Central memory CD8-positive, alpha-beta T cell (primary cell): Measurements from ENCODE around the gene HAVCR2.
A peak's percentile ranks its signal among the peaks of the same experiment; 100 is the strongest.
"Not testable (repeated sequence)": the region's sequence is repeated elsewhere in the genome, so short reads cannot be mapped to it uniquely, and the experiment has no call there.

ENCODE experiments used
- ATAC-seq: fragments of 150-1000 bp; cut with Tn5 transposase; replicated peaks from 2 replicates; pipeline ENCODE4 v1.10.0; 2022; ENCODE audit warnings: mild to moderate bottlenecking, moderate FRiP score, moderate number of reproducible peaks; ENCODE audit not compliant: poor library complexity, severe bottlenecking; ENCODE audit errors: extremely low read depth
- DNase-seq, 2 donors: peaks; one replicate each; pipeline ENCODE4 v3.0.0; 2021; ENCODE audit warnings: low spot score in 2 of 2
- H3K27ac Mint-ChIP-seq: one replicate; pipeline ENCODE4 v1.8.0; 2022; ENCODE audit warnings: low read depth, mild to moderate bottlenecking, moderate library complexity, mixed read lengths
- H3K27me3 Mint-ChIP-seq: one replicate; pipeline ENCODE4 v1.8.0; 2022; ENCODE audit warnings: mixed read lengths
- H3K36me3 Mint-ChIP-seq: one replicate; pipeline ENCODE4 v1.8.0; 2022; ENCODE audit warnings: mild to moderate bottlenecking, moderate library complexity, mixed read lengths; ENCODE audit not compliant: insufficient read depth
- H3K4me1 Mint-ChIP-seq: one replicate; pipeline ENCODE4 v1.8.0; 2022; ENCODE audit warnings: mixed read lengths
- H3K4me3 Mint-ChIP-seq: one replicate; pipeline ENCODE4 v1.8.0; 2022; ENCODE audit warnings: mild to moderate bottlenecking, moderate library complexity, mixed read lengths
- H3K9me3 Mint-ChIP-seq: one replicate; pipeline ENCODE4 v1.8.0; 2022; ENCODE audit warnings: mixed read lengths

Gene HAVCR2

DNA sequence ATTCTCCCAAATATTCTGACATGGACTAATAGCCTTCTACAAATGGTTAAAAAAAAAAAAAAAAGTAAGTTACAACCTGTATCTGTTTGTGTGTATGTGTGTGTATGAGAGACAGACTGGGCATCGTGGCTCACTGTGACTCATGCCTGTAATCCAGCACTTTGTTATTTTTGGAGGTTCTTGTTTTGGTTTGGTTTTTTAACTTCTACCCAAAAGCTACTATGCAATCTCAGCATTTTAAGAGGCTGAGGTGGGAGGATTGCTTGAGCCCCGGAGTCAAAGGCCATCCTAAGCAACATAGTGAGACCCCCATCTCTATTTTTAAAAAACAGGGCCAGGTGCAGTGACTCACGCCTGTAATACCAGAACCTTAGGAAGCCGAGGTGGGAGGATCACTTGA, 32.3 kb downstream of the HAVCR2 start:
- H3K27me3 Mint-ChIP-seq, result no peaks in the 10 kb centered on the region
- DNase-seq, result no peak

DNA sequence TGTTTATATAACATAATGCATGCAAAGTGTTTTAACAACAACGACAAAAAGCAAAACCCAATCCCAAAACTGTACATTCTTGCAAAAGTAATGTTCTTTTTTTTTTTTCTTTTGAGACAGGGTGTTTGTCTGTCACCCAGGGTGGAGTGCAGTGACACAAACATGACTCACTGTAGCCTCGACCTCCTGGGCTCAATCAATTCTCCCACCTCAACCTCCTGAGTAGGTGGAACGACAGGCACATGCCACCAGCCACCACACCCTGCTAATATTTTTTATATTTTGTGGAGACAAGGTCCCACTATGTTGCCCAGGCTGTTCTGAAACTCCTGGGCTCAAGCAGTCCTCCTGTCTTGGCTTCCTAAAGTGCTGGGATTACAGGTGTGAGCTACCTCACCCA, 36.3 kb downstream of the HAVCR2 start:
- DNase-seq (no peak), ATAC-seq (no peak)
- no peaks in the 10 kb centered on the region for H3K36me3 Mint-ChIP-seq
- no peaks in the 10 kb centered on the region for H3K9me3 Mint-ChIP-seq
- no peak overlapping the region for H3K4me3 Mint-ChIP-seq
- no peaks in the 10 kb centered on the region for H3K27me3 Mint-ChIP-seq
- no peaks in the 10 kb centered on the region for H3K4me1 Mint-ChIP-seq
- H3K27ac Mint-ChIP-seq, result no peak overlapping the region

More for the DNA sequence above, 32.3 kb downstream of the HAVCR2 start:
- no peaks in the 10 kb centered on the region for H3K36me3 Mint-ChIP-seq
- no peak for ATAC-seq
- H3K9me3 Mint-ChIP-seq, result no peaks in the 10 kb centered on the region
- H3K27ac Mint-ChIP-seq, result no peak overlapping the region
- no peaks in the 10 kb centered on the region for H3K4me1 Mint-ChIP-seq
- no peak overlapping the region for H3K4me3 Mint-ChIP-seq

DNA sequence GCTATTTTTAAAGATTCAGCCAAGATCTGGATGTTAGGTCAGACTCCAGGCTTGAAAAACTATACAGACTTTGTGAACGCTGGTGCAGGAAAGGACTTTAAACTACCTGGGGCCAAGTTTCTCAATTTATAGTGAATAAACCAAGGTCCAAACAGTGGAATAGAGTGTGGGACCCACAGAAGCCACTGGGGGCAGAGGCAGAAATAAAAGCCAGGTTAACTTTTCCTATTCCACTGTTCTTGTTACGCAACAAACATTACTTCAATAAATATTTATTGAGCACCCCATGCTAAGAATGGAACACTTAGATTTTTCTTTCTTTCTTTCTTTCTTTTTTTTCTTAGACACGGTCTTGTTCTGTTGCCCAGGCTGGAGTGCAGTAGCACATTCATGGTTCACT, 38.9 kb downstream of the HAVCR2 start:
- ATAC-seq (no peak), DNase-seq (no peak)
- no peaks in the 10 kb centered on the region for H3K4me1 Mint-ChIP-seq
- H3K9me3 Mint-ChIP-seq, result no peaks in the 10 kb centered on the region
- no peaks in the 10 kb centered on the region for H3K36me3 Mint-ChIP-seq
- H3K27me3 Mint-ChIP-seq, result no peaks in the 10 kb centered on the region
- no peak overlapping the region for H3K4me3 Mint-ChIP-seq
- no peak overlapping the region for H3K27ac Mint-ChIP-seq

DNA sequence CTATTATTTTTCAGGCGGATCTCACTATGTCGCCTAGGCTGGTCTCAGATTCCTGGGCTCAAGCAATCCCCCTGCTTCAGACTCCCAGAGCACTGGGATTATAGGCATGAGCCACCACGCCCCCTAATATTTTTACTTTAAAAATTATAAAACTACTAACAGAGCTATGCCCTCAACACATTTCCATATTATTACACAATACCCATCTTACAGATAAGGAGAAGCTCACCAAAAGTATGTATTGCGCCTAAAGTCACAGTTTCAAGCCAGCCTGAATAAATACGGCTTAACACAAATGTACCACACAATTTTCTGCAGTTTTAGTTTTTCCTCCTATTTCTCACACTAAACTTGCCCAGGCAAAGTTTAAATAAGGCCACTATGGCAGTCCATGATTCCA, 40.1 kb downstream of the HAVCR2 start:
- Mint-ChIP-seq H3K4me1 (no peaks in the 10 kb centered on the region), H3K36me3 (no peaks in the 10 kb centered on the region)

DNA sequence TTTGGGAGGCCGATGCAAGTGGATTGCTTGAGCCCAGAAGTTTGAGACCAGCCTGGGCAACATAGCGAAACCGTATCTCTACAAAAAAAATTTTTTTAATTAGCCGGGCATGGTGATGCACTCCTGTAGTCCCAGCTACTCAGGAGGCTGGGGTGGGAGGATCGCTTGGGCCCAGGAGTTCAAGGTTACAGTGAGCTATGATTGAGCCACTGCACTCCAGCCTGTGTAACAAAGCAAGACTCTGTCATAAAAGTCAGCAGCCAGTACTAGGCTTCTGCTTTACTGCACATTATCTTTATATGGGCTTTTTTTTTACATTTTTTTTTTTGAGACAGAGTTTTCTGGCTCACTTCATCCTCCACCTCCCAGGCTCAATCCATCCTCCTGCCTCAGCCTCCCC, 40.5 kb downstream of the HAVCR2 start:
- Mint-ChIP-seq H3K36me3 (no peaks in the 10 kb centered on the region), H3K27me3 (no peaks in the 10 kb centered on the region), H3K4me3 (no peak overlapping the region), H3K27ac (no peak overlapping the region), H3K9me3 (no peaks in the 10 kb centered on the region), H3K4me1 (no peaks in the 10 kb centered on the region)
- ATAC-seq (no peak), DNase-seq (no peak)

More for the DNA sequence above, 40.1 kb downstream of the HAVCR2 start:
- Mint-ChIP-seq H3K9me3 (no peaks in the 10 kb centered on the region), H3K4me3 (no peak overlapping the region), H3K27ac (no peak overlapping the region), H3K27me3 (no peaks in the 10 kb centered on the region)
- DNase-seq (no peak), ATAC-seq (no peak)

DNA sequence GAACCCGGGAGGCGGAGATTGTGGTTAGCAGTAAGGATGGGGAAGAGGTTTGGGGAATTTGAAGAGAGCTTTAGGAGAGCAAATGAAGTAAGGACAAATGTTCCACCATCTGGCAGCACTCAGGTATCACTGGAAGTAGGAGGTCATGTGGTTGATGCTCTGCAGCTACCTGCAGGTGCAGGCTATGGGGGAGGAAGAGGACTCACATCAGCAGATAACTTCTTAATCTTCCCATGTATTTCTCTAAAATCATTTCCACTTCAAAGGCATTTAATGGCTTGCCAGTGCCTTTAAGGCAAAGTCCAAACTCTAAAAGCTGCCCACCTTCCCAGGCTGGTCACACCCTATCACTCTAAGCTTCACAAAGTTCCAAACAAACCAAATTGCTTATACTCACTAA, 41.8 kb downstream of the HAVCR2 start:
- H3K27ac Mint-ChIP-seq, result peak overlapping the region; percentile 5
- DNase-seq (no peak), ATAC-seq (no peak)
- H3K4me3 Mint-ChIP-seq, result no peak overlapping the region
- H3K36me3 Mint-ChIP-seq, result peaks cover 2% of the 10 kb centered on the region
- H3K27me3 Mint-ChIP-seq, result no peaks in the 10 kb centered on the region
- no peaks in the 10 kb centered on the region for H3K9me3 Mint-ChIP-seq
- no peaks in the 10 kb centered on the region for H3K4me1 Mint-ChIP-seq

DNA sequence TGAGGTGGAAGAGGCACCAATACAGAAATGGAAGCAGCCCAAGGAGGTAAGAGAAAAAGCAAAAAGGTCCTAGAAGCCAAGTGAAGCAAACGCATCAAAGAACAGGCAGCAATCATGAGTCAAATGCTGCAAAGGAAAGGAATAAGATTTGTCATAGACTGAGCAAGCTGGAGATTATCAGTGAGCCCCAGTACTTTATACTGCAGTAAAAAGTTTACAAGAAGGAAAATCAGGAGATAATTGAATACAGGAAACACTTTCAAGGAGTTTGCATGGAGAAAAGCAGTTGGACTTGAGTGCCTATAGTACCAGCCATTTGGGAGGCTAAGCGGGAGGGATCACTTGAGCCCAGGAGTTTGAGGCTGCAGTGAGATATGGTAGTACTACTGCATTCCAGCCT, 42.8 kb downstream of the HAVCR2 start:
- H3K27me3 Mint-ChIP-seq, result no peaks in the 10 kb centered on the region
- peaks cover 2% of the 10 kb centered on the region for H3K36me3 Mint-ChIP-seq
- ATAC-seq (no peak), DNase-seq (no peak)
- H3K4me1 Mint-ChIP-seq, result no peaks in the 10 kb centered on the region
- no peak overlapping the region for H3K4me3 Mint-ChIP-seq
- no peak overlapping the region for H3K27ac Mint-ChIP-seq
- H3K9me3 Mint-ChIP-seq, result no peaks in the 10 kb centered on the region

DNA sequence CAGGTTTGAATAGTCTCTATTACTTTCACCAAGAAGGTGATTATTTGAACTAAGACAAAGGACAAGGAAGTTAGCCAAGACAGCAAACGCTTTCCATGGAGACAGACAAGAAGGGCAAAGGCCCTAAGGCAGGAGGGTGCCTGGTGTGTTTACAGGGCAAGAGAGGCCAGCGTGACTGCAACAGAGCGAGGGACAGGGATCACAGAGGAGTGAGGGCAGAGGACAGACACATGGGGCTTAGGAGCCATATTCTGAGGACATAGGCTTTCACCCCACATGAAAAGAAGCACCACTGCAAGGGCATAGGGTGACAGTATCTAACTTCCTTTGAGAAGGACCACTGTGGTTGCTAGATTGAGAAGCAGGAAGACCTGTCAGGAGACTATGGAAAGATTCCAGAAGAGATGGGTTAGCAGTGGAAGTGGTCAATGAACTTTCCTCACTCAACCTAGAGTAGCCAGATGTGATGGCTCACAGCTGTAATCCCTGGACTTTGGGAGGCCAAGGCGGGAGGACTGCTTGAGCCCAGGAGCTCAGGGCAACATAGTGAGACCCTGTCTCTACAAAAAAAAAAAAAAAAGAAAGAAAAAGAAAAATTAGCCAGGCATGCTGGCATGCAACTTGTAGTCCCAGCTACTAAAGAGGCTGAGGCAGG, 44.9 kb downstream of the HAVCR2 start:
- DNase-seq (no peak), ATAC-seq (no peak)
- H3K4me1 Mint-ChIP-seq, result no peaks in the 10 kb centered on the region
- no peaks in the 10 kb centered on the region for H3K9me3 Mint-ChIP-seq
- no peaks in the 10 kb centered on the region for H3K27me3 Mint-ChIP-seq
- no peak overlapping the region for H3K4me3 Mint-ChIP-seq
- peaks cover 2% of the 10 kb centered on the region for H3K36me3 Mint-ChIP-seq
- H3K27ac Mint-ChIP-seq, result no peak overlapping the region

DNA sequence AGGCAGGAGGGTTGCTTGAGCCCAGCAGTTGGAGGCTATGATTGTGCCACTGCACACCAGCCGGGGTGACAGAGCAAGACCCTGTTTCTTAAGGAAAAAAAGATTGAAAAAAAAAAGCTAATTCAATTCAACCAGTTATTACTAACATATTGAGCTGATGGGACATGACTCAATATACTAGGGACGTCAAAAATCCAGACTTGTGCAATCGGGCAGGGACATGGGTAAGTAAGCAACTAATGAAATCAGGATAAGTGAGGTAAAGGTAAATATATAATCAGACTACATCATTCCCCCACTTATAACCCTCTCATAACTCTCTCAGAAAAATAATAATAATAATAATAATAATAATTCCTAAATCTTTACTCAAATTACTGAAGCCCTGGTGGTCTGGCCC, 49.0 kb downstream of the HAVCR2 start:
- Mint-ChIP-seq H3K4me3 (no peak overlapping the region), H3K27ac (no peak overlapping the region), H3K27me3 (no peaks in the 10 kb centered on the region), H3K4me1 (no peaks in the 10 kb centered on the region), H3K36me3 (peaks cover 2% of the 10 kb centered on the region), H3K9me3 (no peaks in the 10 kb centered on the region)
- DNase-seq (no peak), ATAC-seq (no peak)

DNA sequence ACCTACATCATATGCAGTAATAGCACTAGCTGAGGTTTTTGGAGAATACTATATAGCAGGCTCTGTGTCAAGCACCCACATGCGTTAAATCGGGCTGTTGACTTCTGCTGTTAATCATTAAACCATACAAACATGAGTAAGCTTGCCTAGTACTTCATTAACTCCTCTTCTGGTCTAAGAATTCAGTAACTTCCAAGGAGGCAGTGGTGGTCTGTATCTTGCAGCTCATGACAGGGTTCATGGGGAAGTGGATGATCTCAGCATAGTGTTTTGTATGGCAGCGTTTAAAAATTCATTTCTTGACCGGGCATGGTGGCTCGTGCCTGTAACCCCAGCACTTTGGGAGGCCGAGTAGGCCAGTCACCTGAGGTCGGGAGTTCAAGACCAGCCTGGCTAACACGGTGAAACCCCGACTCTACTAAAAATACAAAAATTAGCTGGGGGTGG, 49.7 kb downstream of the HAVCR2 start, which contains the start of gene HAVCR1:
HAVCR1 (minus strand) TSS at position 24 of the 447 bp plus-strand sequence. CDS start 1,173 bp downstream, outside the sequence.
- no peak within 1 kb of the TSS for H3K27ac Mint-ChIP-seq
- H3K36me3 Mint-ChIP-seq, result peaks cover 2% of the 10 kb centered on the region

DNA sequence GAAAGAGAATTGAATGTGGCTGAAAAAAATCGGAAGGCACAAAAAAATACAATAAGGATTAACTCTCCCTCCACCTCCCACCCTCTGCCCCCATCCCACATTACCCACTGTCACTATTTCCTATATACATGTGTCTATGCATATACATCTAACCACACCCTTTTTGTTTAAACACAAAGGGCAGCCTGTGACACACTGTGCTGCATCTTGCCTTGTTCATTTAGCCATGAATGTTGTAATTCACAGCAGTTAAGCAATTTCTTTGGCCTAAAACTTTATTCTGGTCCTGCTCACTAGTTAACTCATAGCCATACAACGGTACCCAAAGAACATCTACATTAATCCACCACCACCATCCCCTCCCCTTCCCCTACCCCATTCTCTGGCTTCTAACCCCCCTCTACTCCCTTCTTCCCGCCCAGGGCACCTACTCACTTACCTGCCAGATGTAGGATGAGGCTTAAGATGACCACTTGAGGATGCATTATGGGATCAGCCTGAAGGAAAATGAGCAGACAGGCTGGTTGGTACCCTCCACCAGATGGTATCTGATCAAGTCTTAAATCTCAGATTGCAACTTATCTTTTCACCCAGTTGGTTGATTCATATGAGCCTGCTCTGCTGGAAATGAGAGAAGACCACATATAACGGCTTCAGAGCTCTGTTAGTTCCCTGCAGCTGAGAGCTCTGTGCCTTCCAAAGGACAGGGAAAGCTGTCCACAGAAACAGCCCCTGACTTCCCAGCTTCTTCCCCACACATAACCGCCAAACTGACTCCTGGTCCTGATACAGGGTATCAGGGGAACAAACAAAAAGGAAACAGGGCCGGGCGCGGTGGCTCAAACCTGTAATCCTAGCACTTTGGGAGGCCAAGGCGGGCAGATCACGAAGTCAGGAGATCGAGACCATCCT, 51.1 kb downstream of the HAVCR2 start:
- H3K4me1 Mint-ChIP-seq, result no peaks in the 10 kb centered on the region
- H3K27ac Mint-ChIP-seq, result peak overlapping the region; percentile 48
- peaks cover 2% of the 10 kb centered on the region for H3K36me3 Mint-ChIP-seq
- H3K27me3 Mint-ChIP-seq, result no peaks in the 10 kb centered on the region
- H3K9me3 Mint-ChIP-seq, result no peaks in the 10 kb centered on the region
- DNase-seq (no peak), ATAC-seq (no peak)
- no peak overlapping the region for H3K4me3 Mint-ChIP-seq

More for the DNA sequence above, 49.7 kb downstream of the HAVCR2 start, which contains the start of gene HAVCR1:
- DNase-seq (no peak), ATAC-seq (no peak)
- Mint-ChIP-seq H3K4me1 (no peaks in the 10 kb centered on the region), H3K27me3 (no peaks in the 10 kb centered on the region), H3K4me3 (no peak within 1 kb of the TSS), H3K9me3 (no peaks in the 10 kb centered on the region)

DNA sequence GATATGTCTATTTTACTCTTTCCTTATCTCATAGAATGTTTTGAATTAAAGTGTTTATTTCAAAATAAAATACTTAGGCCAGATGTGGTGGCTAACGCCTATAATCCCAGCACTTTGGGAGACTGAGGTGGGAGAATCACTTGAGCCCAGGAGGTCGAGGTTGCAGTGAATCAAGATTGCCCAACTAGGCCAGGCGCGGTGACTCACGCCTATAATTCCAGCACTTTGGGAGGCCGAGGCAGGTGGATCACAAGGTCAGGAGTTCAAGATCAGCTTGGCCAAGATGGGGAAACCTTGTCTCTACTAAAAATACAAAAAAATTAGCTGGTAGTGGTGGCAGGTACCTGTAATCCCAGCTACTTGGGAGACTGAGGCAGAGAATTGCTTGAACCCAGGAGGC, 52.0 kb downstream of the HAVCR2 start:
- not testable (repeated sequence) for H3K9me3 Mint-ChIP-seq, DNase-seq, H3K4me3 Mint-ChIP-seq, ATAC-seq, H3K36me3 Mint-ChIP-seq, H3K4me1 Mint-ChIP-seq, H3K27me3 Mint-ChIP-seq
- peak overlapping the region; percentile 48 for H3K27ac Mint-ChIP-seq
